ENCODE measurements around the gene TMC1. TPM values are rescaled to one million over a fixed set of nuclear protein-coding genes. Genes with fewer than 3 reads are reported as not detected.
"Not testable (repeated sequence)": the region's sequence is repeated elsewhere in the genome, so short reads cannot be mapped to it uniquely, and the experiment has no call there.

The TMC1 gene
- total and polyA plus RNA-seq, 2 of the 13 experiments (the other 11 are each of a cell fraction or from before 2014, with no cell fraction given): 0.02 to 0.03 TPM

- TF ChIP-seq IKZF4 (CRISPR knock-in tag; IDR thresholded peaks at IDR 0.05; ENCODE audit: borderline replicate concordance, low read depth, not compliant biosample characterization): peak; percentile 13
- 0 out of 2 replicates have a peak, but pooled peaks have one; percentile 43 for TF ChIP-seq ZNF331 (CRISPR knock-in tag; IDR thresholded peaks at IDR 0.05)
- no peak for TF ChIP-seq ZNF253 (CRISPR knock-in tag; IDR thresholded peaks at IDR 0.05; ENCODE audit: borderline replicate concordance)
- TF ChIP-seq CENPX (CRISPR knock-in tag; IDR thresholded peaks at IDR 0.05): no peak
- TF ChIP-seq ZSCAN31 (CRISPR knock-in tag; IDR thresholded peaks at IDR 0.05; ENCODE audit: low read depth): 0 out of 2 replicates have a peak, but pooled peaks have one; percentile 47
Observed at GRCh38 chr9:72844440-72844768, 323.0 kb downstream of the TMC1 start (continued).

DNA sequence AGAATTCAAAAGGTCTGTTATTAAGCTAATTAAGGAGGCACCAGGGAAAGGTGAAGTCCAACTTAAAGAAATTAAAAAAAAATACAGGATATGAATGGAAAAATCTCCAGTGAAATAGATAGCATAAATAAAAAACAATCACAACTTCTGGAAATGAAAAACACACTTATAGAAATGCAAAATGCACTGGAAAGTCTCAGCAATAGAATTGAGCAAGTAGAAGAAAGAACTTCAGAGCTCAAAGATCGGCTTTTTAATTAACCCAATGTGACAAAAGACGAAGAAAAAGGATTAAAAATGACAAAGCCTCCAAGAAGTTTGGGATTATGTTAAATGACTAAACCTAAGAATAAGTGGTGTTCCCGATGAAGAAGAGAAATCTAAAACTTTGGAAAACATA, 323.6 kb downstream of the TMC1 start:
- peak; percentile 100 for TF ChIP-seq ZNF160 (CRISPR knock-in tag; IDR thresholded peaks at IDR 0.05)
- in situ Hi-C loops (cut with HindIII; ENCODE audit: extremely low pct_ligation_motif_present, low pct_unique_long_range_greater_than_20kb); H3K27me3 ChIP-seq (ENCODE audit: control insufficient read depth in 1 of 2, insufficient read depth in 2 of 2, low read length in 2 of 2); H3K4me2 ChIP-seq (ENCODE audit: low read depth, low read length); BruUV-seq (replicated peaks); H3K9ac ChIP-seq (ENCODE audit: insufficient read depth, low read depth, low read length); ATAC-seq; intact Hi-C loops (cut with micrococcal nuclease; ENCODE audit: unreplicated experiment); H2AFZ ChIP-seq (ENCODE audit: low read length); FAIRE-seq; H3K27ac ChIP-seq (ENCODE audit: extremely low read length, insufficient read depth, low read length); H4K20me1 ChIP-seq (ENCODE audit: insufficient read depth, low read length); H3K4me3 ChIP-seq (replicated peaks in 1 of 3; ENCODE audit: insufficient read depth in 1 of 3, low read depth in 2 of 3, low read length in 3 of 3); DNase-seq (ENCODE audit: low spot score); H3K36me3 ChIP-seq (replicated peaks in 1 of 2; ENCODE audit: control insufficient read depth in 1 of 2, insufficient read depth in 2 of 2, low read length in 2 of 2); H3K79me2 ChIP-seq (ENCODE audit: insufficient read depth, low read length): not testable (repeated sequence)
- peaks cover 19% of the 10 kb centered on the region for H3K9me3 ChIP-seq (ENCODE audit: low read length)
- ChIA-PET POLR2A (interaction anchor here (1.5 to 2.0 kb wide), 2 partner anchors 12 to 479 kb away, joined by 4 to 11 read pairs; no protein-coding TSS in a partner anchor), CTCF (ENCODE audit: low intra/inter-chr PET ratio, low total read pairs) (interaction anchor here (2.1 kb wide), 1 partner anchor 237 kb away, joined by 14 read pairs; no protein-coding TSS in a partner anchor)
- peaks cover 16% of the 10 kb centered on the region for H3K4me1 ChIP-seq (ENCODE audit: insufficient read depth, low read length)
- WGBS (ENCODE audit: low lambda C conversion rate): 10% methylated on average over 3 of the region's 3 CpGs

DNA sequence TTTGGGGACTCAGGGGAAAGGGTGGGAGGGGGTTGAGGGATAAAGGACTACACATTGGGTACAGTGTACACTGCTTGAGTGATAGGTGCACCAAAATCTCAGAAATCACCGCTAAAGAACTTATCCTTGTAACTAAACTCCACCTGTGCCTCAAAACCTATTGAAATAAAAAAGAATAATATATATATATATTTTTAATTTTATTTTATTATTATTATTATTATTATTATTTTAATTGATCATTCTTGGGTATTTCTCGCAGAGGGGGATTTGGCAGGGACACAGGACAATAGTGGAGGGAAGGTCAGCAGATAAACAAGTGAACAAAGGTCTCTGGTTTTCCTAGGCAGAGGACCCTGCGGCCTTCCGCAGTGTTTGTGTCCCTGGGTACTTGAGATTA, 328.8 kb downstream of the TMC1 start:
- not testable (repeated sequence) for BruUV-seq (replicated peaks)
- in situ Hi-C loops (cut with HindIII; ENCODE audit: extremely low pct_ligation_motif_present, low pct_unique_long_range_greater_than_20kb): loop anchor here (10.0 kb wide), 1 partner anchor 175 kb away; no protein-coding TSS in a partner anchor

More for the DNA sequence above, 328.8 kb downstream of the TMC1 start:
- POLR2A ChIA-PET; DNase-seq (ENCODE audit: low spot score); FAIRE-seq; H4K20me1 ChIP-seq (ENCODE audit: insufficient read depth, low read length); CTCF ChIA-PET (ENCODE audit: low intra/inter-chr PET ratio, low total read pairs); H3K9ac ChIP-seq (ENCODE audit: insufficient read depth, low read depth, low read length); H3K4me3 ChIP-seq (replicated peaks in 1 of 3; ENCODE audit: insufficient read depth in 1 of 3, low read depth in 2 of 3, low read length in 3 of 3); H3K79me2 ChIP-seq (ENCODE audit: insufficient read depth, low read length); H3K4me1 ChIP-seq (ENCODE audit: insufficient read depth, low read length); H3K27ac ChIP-seq (ENCODE audit: extremely low read length, insufficient read depth, low read length); ATAC-seq; H2AFZ ChIP-seq (ENCODE audit: low read length); H3K36me3 ChIP-seq (replicated peaks in 1 of 2; ENCODE audit: control insufficient read depth in 1 of 2, insufficient read depth in 2 of 2, low read length in 2 of 2); H3K27me3 ChIP-seq (ENCODE audit: control insufficient read depth in 1 of 2, insufficient read depth in 2 of 2, low read length in 2 of 2); intact Hi-C loops (cut with micrococcal nuclease; ENCODE audit: unreplicated experiment); H3K4me2 ChIP-seq (ENCODE audit: low read depth, low read length): not testable (repeated sequence)
- WGBS (ENCODE audit: low lambda C conversion rate): 44% methylated on average over 4 of the region's 4 CpGs
- peaks cover 12% of the 10 kb centered on the region for H3K9me3 ChIP-seq (ENCODE audit: low read length)

All from HepG2 (cell line).